Measurements from ENCODE around the gene GALK2. TPM values are rescaled to one million over a fixed set of nuclear protein-coding genes. Genes with fewer than 3 reads are reported as not detected.
"Not testable (repeated sequence)": the region's sequence is repeated elsewhere in the genome, so short reads cannot be mapped to it uniquely, and the experiment has no call there.

GALK2 gene
- total RNA-seq, 2 experiments from 2014 or later, result 22.6 to 24.1 TPM

GRCh38 chr15:49331951-49332350, 161.9 kb downstream of the GALK2 start:
- DNase-seq, result no peak
- CTCF ChIA-PET, result no interaction called here
- Mint-ChIP-seq H3K27ac (no peak overlapping the region), H3K36me3 (ENCODE audit: low read depth) (peaks cover 9% of the 10 kb centered on the region), H3K4me1 (ENCODE audit: low read depth) (no peaks in the 10 kb centered on the region), H3K9me3 (no peaks in the 10 kb centered on the region), H3K4me3 (no peak overlapping the region), H3K27me3 (ENCODE audit: low read depth) (no peaks in the 10 kb centered on the region)
- intact Hi-C loops (cut with micrococcal nuclease), result no loop called here

DNA sequence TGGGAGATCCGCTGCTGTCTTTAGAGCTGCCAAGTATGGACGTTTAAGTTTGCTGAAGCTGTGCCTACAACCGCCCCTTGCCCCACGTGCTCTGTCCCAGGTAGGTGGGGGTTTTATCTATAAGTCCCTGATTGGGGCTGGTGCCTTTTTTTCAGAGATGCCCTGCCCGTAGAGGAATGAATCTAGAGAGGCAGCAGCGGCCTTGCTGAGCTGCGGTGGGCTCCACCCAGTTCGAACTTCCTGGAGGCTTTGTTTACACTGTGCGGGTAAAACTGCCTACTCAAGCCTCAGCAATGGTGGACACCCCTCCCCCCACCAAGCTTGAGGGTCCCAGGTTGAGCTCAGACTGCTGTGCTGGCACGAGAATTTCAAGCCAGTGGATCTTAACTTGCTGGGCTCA, 169.6 kb downstream of the GALK2 start:
- peaks cover 4% of the 10 kb centered on the region for H3K9me3 Mint-ChIP-seq
- H3K36me3 Mint-ChIP-seq (ENCODE audit: low read depth), result peaks cover 46% of the 10 kb centered on the region
- CTCF ChIA-PET, result interaction anchor here (0.5 to 0.6 kb wide), 2 partner anchors 14 to 44 kb away, joined by 3 to 4 read pairs; no protein-coding TSS in a partner anchor
- H3K4me3 Mint-ChIP-seq, result no peak overlapping the region
- no peak for DNase-seq
- H3K27ac Mint-ChIP-seq, result no peak overlapping the region
- H3K27me3 Mint-ChIP-seq (ENCODE audit: low read depth), result no peaks in the 10 kb centered on the region
- intact Hi-C loops (cut with micrococcal nuclease), result no loop called here
- H3K4me1 Mint-ChIP-seq (ENCODE audit: low read depth), result no peaks in the 10 kb centered on the region

GRCh38 chr15:49343546-49343945, 173.5 kb downstream of the GALK2 start:
- H3K9me3 Mint-ChIP-seq, result peaks cover 4% of the 10 kb centered on the region
- CTCF ChIA-PET, result no interaction called here
- H3K27ac Mint-ChIP-seq, result no peak overlapping the region
- intact Hi-C loops (cut with micrococcal nuclease), result no loop called here
- H3K27me3 Mint-ChIP-seq (ENCODE audit: low read depth), result no peaks in the 10 kb centered on the region
- no peak for DNase-seq
- no peak overlapping the region for H3K4me3 Mint-ChIP-seq
- peaks cover 38% of the 10 kb centered on the region for H3K36me3 Mint-ChIP-seq (ENCODE audit: low read depth)
- H3K4me1 Mint-ChIP-seq (ENCODE audit: low read depth), result no peaks in the 10 kb centered on the region

- DNase-seq; CTCF ChIA-PET; H3K9me3 Mint-ChIP-seq; H3K27me3 Mint-ChIP-seq (ENCODE audit: low read depth); intact Hi-C loops (cut with micrococcal nuclease); H3K4me3 Mint-ChIP-seq; H3K36me3 Mint-ChIP-seq (ENCODE audit: low read depth); H3K27ac Mint-ChIP-seq; H3K4me1 Mint-ChIP-seq (ENCODE audit: low read depth): not testable (repeated sequence)
Measured at GRCh38 chr15:49354439-49354838, 184.4 kb downstream of the GALK2 start.

GRCh38 chr15:49361370-49361769, 191.3 kb downstream of the GALK2 start:
- CTCF ChIA-PET, result no interaction called here
- Mint-ChIP-seq H3K4me3 (no peak overlapping the region), H3K36me3 (ENCODE audit: low read depth) (peaks cover 3% of the 10 kb centered on the region), H3K27ac (no peak overlapping the region), H3K27me3 (ENCODE audit: low read depth) (no peaks in the 10 kb centered on the region), H3K4me1 (ENCODE audit: low read depth) (no peaks in the 10 kb centered on the region), H3K9me3 (peaks cover 13% of the 10 kb centered on the region)
- no peak for DNase-seq
- intact Hi-C loops (cut with micrococcal nuclease), result no loop called here

DNA sequence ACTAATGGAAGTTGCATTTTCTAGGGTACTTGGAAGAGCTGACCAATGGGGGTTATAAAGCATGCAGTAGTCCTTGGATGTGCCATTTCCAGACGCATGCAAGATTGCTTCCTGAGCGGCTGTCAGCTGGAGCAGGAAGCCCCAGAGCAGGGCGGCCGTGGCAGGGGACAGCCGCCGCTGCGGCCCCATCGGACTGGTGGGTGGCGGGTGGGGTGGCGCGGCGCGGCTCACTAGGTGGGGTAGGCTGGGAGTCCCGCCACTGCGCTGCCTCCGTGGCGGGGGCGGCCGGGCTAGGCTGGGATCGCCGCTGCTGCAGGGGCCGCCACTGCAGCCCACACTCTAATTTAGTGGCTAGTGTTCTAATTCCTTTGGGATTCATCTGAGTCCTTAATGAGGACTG, 196.4 kb downstream of the GALK2 start:
- intact Hi-C loops (cut with micrococcal nuclease), result no loop called here
- H3K9me3 Mint-ChIP-seq, result peaks cover 10% of the 10 kb centered on the region
- CTCF ChIA-PET, result no interaction called here
- H3K4me3 Mint-ChIP-seq, result no peak overlapping the region
- H3K27me3 Mint-ChIP-seq (ENCODE audit: low read depth), result no peaks in the 10 kb centered on the region
- DNase-seq, result no peak
- H3K4me1 Mint-ChIP-seq (ENCODE audit: low read depth), result no peaks in the 10 kb centered on the region
- peaks cover 3% of the 10 kb centered on the region for H3K36me3 Mint-ChIP-seq (ENCODE audit: low read depth)
- H3K27ac Mint-ChIP-seq, result no peak overlapping the region

DNA sequence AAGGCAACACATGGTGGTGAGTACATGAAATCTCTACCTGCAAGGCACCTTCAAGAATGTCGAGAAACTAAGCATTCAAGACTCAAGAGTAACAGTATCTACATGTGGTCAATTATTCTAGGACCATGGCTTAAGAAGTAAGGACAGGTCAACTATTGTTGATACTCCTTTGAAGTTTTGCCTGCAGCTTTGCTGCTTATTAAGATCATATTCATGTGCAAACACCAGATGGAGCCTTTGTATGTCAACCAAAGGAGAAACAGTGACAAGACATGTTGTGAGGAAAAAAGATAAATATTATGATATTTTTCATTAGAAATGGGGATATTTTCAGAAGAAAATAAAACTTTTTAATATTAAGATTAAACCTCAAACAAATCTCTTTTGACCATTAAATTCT, 200.7 kb downstream of the GALK2 start:
- Mint-ChIP-seq H3K36me3 (ENCODE audit: low read depth) (peaks cover 2% of the 10 kb centered on the region), H3K27me3 (ENCODE audit: low read depth) (no peaks in the 10 kb centered on the region), H3K4me1 (ENCODE audit: low read depth) (no peaks in the 10 kb centered on the region), H3K27ac (no peak overlapping the region), H3K4me3 (no peak overlapping the region), H3K9me3 (peaks cover 2% of the 10 kb centered on the region)
- intact Hi-C loops (cut with micrococcal nuclease), result no loop called here
- CTCF ChIA-PET, result interaction anchor here (0.6 kb wide), 1 partner anchor 497 kb away, joined by 4 read pairs; no protein-coding TSS in a partner anchor
- DNase-seq, result no peak

GRCh38 chr15:49372366-49372765, 202.3 kb downstream of the GALK2 start:
- H3K27me3 Mint-ChIP-seq (ENCODE audit: low read depth), result no peaks in the 10 kb centered on the region
- H3K27ac Mint-ChIP-seq, result no peak overlapping the region
- CTCF ChIA-PET, result no interaction called here
- H3K36me3 Mint-ChIP-seq (ENCODE audit: low read depth), result no peaks in the 10 kb centered on the region
- no peak for DNase-seq
- no peak overlapping the region for H3K4me3 Mint-ChIP-seq
- H3K9me3 Mint-ChIP-seq, result no peaks in the 10 kb centered on the region
- intact Hi-C loops (cut with micrococcal nuclease), result no loop called here
- H3K4me1 Mint-ChIP-seq (ENCODE audit: low read depth), result no peaks in the 10 kb centered on the region

GRCh38 chr15:49379996-49380395, 209.9 kb downstream of the GALK2 start:
- CTCF ChIA-PET, result no interaction called here
- intact Hi-C loops (cut with micrococcal nuclease), result no loop called here
- peaks cover 7% of the 10 kb centered on the region for H3K27me3 Mint-ChIP-seq (ENCODE audit: low read depth)

GRCh38 chr15:49380912-49381311, 210.9 kb downstream of the GALK2 start:
- Mint-ChIP-seq H3K36me3 (ENCODE audit: low read depth) (no peaks in the 10 kb centered on the region), H3K4me3 (no peak overlapping the region), H3K4me1 (ENCODE audit: low read depth) (no peaks in the 10 kb centered on the region), H3K27ac (no peak overlapping the region), H3K9me3 (no peaks in the 10 kb centered on the region), H3K27me3 (ENCODE audit: low read depth) (peaks cover 9% of the 10 kb centered on the region)
- DNase-seq, result no peak
- intact Hi-C loops (cut with micrococcal nuclease), result no loop called here
- CTCF ChIA-PET, result no interaction called here

More at GRCh38 chr15:49379996-49380395, 209.9 kb downstream of the GALK2 start:
- Mint-ChIP-seq H3K4me1 (ENCODE audit: low read depth) (no peaks in the 10 kb centered on the region), H3K27ac (no peak overlapping the region), H3K36me3 (ENCODE audit: low read depth) (no peaks in the 10 kb centered on the region), H3K4me3 (no peak overlapping the region), H3K9me3 (no peaks in the 10 kb centered on the region)
- DNase-seq, result no peak

Small RNAs within 50 kb of the gene (microRNA-seq; reads per million reads assigned to microRNA genes)
- gene MIR4716 (ENCODE audit: borderline microRNAs expressed, borderline replicate concordance), result not detected

Other genes starting within 250 kb of the GALK2 start
- under 1 TPM; 0.21 to 0.25 TPM for gene SHC4, start 206.3 kb upstream of the GALK2 start, total RNA-seq
- gene SECISBP2L, start 123.8 kb upstream of the GALK2 start, total RNA-seq, result 10 to 100 TPM; 17.4 to 18.6 TPM
- gene COPS2, start 14.6 kb upstream of the GALK2 start, total RNA-seq, result 10 to 100 TPM; 79.7 to 86.4 TPM